Measurements from ENCODE around the gene COL21A1. TPM values are rescaled to one million over a fixed set of nuclear protein-coding genes. Genes with fewer than 3 reads are reported as not detected.

Gene COL21A1
- total and polyA plus RNA-seq, 2 of the 4 experiments (the other 2 are of a cell fraction), result 0.05 TPM; not detected in 1

GRCh38 chr6:56106231-56106630, 141.1 kb downstream of the COL21A1 start:
- Histone ChIP-seq H3K9ac (ENCODE audit: low read depth, low read length) (no peak overlapping the region), H2BK5ac (ENCODE audit: low read depth, low read length, poor library complexity, severe bottlenecking) (no peak overlapping the region), H4K5ac (ENCODE audit: low read depth, low read length) (no peak overlapping the region), H3K4me2 (ENCODE audit: low read depth, low read length) (no peak overlapping the region), H2BK20ac (ENCODE audit: low read depth, low read length) (no peak overlapping the region), H2AFZ (replicated peaks; ENCODE audit: low read length, poor library complexity) (no peak overlapping the region), H4K91ac (ENCODE audit: insufficient read depth, low read depth, low read length) (no peak overlapping the region), H2BK15ac (ENCODE audit: low read depth, low read length) (no peak overlapping the region), H3K4me3 (ENCODE audit: insufficient read depth, low read depth, low read length) (no peak overlapping the region), H3K9me1 (ENCODE audit: insufficient read depth, low read length) (no peaks in the 10 kb centered on the region), H2BK120ac (ENCODE audit: low read depth, low read length) (no peak overlapping the region), H3K18ac (ENCODE audit: low read depth, low read length) (no peak overlapping the region), H3K23ac (ENCODE audit: low read depth, low read length) (no peak overlapping the region), H3K4me1 (ENCODE audit: control insufficient read depth, insufficient read depth, low read length) (no peaks in the 10 kb centered on the region), H3K27me3 (ENCODE audit: control insufficient read depth, insufficient read depth, low read length) (no peaks in the 10 kb centered on the region), H4K20me1 (ENCODE audit: insufficient read depth, low read length) (no peaks in the 10 kb centered on the region), H2AK9ac (replicated peaks; ENCODE audit: low read depth, low read length, poor library complexity) (no peak overlapping the region), H3K27ac (ENCODE audit: insufficient read depth, low read length) (no peak overlapping the region), H4K8ac (ENCODE audit: low read depth in 2 of 2, low read length in 2 of 2) (no peak overlapping the region), H3K79me1 (ENCODE audit: low read depth in 1 of 2, low read length in 2 of 2) (no peaks in the 10 kb centered on the region), H3K4ac (ENCODE audit: low read depth, low read length) (no peak overlapping the region), H3K36me3 (ENCODE audit: control insufficient read depth, insufficient read depth, low read length) (no peaks in the 10 kb centered on the region), H3K9me3 (ENCODE audit: control insufficient read depth, insufficient read depth, low read length) (no peaks in the 10 kb centered on the region), H3K56ac (ENCODE audit: extremely low read depth, insufficient read depth, low read length) (no peak overlapping the region), H3K14ac (replicated peaks; ENCODE audit: low read depth, low read length) (no peak overlapping the region), H2AK5ac (ENCODE audit: low read depth, low read length) (no peak overlapping the region)
- ATAC-seq (ENCODE audit: low read depth) (no peak), DNase-seq (no peak)
- ChIA-PET CTCF (no interaction called here), POLR2A (ENCODE audit: unreplicated experiment) (no interaction called here)
- no TSS peak for BruUV-seq (replicated peaks)
- TF ChIP-seq RAD21 (IDR thresholded peaks at IDR 0.05; ENCODE audit: low read length) (no peak), CHD1 (IDR thresholded peaks at IDR 0.05; ENCODE audit: low read depth, low read length) (no peak), FOS (IDR thresholded peaks at IDR 0.05; ENCODE audit: low read depth, low read length) (no peak), MAFK (IDR thresholded peaks at IDR 0.05; ENCODE audit: low read depth, low read length) (no peak), POLR2A (IDR thresholded peaks at IDR 0.05; ENCODE audit: low read depth, low read length) (no peak), CEBPB (IDR thresholded peaks at IDR 0.05; ENCODE audit: low read depth, low read length) (no peak), MXI1 (IDR thresholded peaks at IDR 0.05; ENCODE audit: borderline replicate concordance, low read depth, low read length) (no peak), NFE2L2 (IDR thresholded peaks at IDR 0.05; ENCODE audit: low read depth, low read length) (no peak)
- TF ChIP-seq, protein P1, sequence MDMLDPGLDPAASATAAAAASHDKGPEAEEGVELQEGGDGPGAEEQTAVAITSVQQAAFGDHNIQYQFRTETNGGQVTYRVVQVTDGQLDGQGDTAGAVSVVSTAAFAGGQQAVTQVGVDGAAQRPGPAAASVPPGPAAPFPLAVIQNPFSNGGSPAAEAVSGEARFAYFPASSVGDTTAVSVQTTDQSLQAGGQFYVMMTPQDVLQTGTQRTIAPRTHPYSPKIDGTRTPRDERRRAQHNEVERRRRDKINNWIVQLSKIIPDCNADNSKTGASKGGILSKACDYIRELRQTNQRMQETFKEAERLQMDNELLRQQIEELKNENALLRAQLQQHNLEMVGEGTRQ (IDR thresholded peaks at IDR 0.05; ENCODE audit: low read depth, low read length), result no peak
- in situ Hi-C loops (cut with MboI; ENCODE audit: low sequenced_read_pairs) (no loop called here), dilution Hi-C loops (cut with HindIII; ENCODE audit: low sequenced_read_pairs, unreplicated experiment) (no loop called here), intact Hi-C loops (cut with micrococcal nuclease) (no loop called here)
- WGBS, 2 experiments (ENCODE audit: extremely low coverage in 2 of 2, insufficient read length in 1 of 2), result no CpG with 5 or more reads among the region's 1 CpG

Data from IMR-90 (cell line).